Neuronal stem cell (in vitro differentiated cells): Measurements from ENCODE around the gene TCF4.

Source experiments
- DNase-seq: peaks from one replicate; pipeline ENCODE4 v3.0.0-alpha.2; 2013; ENCODE audit warnings: low spot score
- H2AFZ ChIP-seq: one replicate; pipeline ENCODE4 v1.6.1; 2013; ENCODE audit warnings: mild to moderate bottlenecking, low read length, inconsistent platforms
- H2AK5ac ChIP-seq: 2 replicates; pipeline ENCODE4 v1.6.1; 2013; ENCODE audit warnings: low read depth, mild to moderate bottlenecking, inconsistent platforms, low read length, moderate library complexity, mixed read lengths
- H2BK120ac ChIP-seq: 2 replicates; pipeline ENCODE4 v1.6.1; 2013; ENCODE audit warnings: low read depth, mild to moderate bottlenecking, inconsistent platforms, low read length, moderate library complexity, mixed read lengths
- H2BK12ac ChIP-seq: one replicate; pipeline ENCODE4 v1.6.1; 2013; ENCODE audit warnings: low read length, inconsistent platforms
- H2BK15ac ChIP-seq: 2 replicates; pipeline ENCODE4 v1.6.1; 2013; ENCODE audit warnings: mild to moderate bottlenecking, low read length, inconsistent platforms, mixed read lengths
- H2BK5ac ChIP-seq: one replicate; pipeline ENCODE4 v1.6.1; 2013; ENCODE audit warnings: inconsistent platforms, mild to moderate bottlenecking, low read length, moderate library complexity
- H3K14ac ChIP-seq: one replicate; pipeline ENCODE4 v1.6.1; 2013; ENCODE audit warnings: low read length, inconsistent platforms
- H3K18ac ChIP-seq: 2 replicates; pipeline ENCODE4 v1.6.1; 2013; ENCODE audit warnings: low read length, inconsistent platforms
- H3K23ac ChIP-seq: 2 replicates; pipeline ENCODE4 v1.6.1; 2013; ENCODE audit warnings: low read depth, mild to moderate bottlenecking, mixed read lengths, low read length, inconsistent platforms; ENCODE audit not compliant: poor library complexity
- H3K27ac ChIP-seq: replicated peaks from 3 replicates; pipeline ENCODE4 v1.5.1; 2013; ENCODE audit warnings: low read length, inconsistent platforms
- H3K27me3 ChIP-seq, 3 experiments: 2 replicates each; pipeline ENCODE4 v1.6.1; 2013; ENCODE audit warnings: low read length in 3 of 3, mild to moderate bottlenecking in 2 of 3, inconsistent platforms in 1 of 3, low read depth in 1 of 3, mixed read lengths in 1 of 3, moderate library complexity in 1 of 3; ENCODE audit not compliant: control insufficient read depth in 3 of 3, insufficient read depth in 3 of 3
- H3K36me3 ChIP-seq, 2 donors: replicated peaks in 1 of 2; 2 replicates each; pipeline ENCODE4 v1.6.1; 2013; ENCODE audit warnings: low read length in 2 of 2; ENCODE audit not compliant: control insufficient read depth in 2 of 2, insufficient read depth in 2 of 2
- H3K4ac ChIP-seq: 2 replicates; pipeline ENCODE4 v1.6.1; 2013; ENCODE audit warnings: inconsistent platforms, mild to moderate bottlenecking, low read length, moderate library complexity
- H3K4me1 ChIP-seq, 2 donors: 1 replicate in 1 of 2; 2 replicates in 1 of 2; pipeline ENCODE4 v1.6.1; 2013; ENCODE audit warnings: low read length in 2 of 2, low read depth in 1 of 2; ENCODE audit not compliant: control insufficient read depth in 2 of 2, insufficient read depth in 1 of 2
- H3K4me2 ChIP-seq: one replicate; pipeline ENCODE4 v1.6.1; 2013; ENCODE audit warnings: mild to moderate bottlenecking, low read length, inconsistent platforms; ENCODE audit not compliant: insufficient read depth, poor library complexity, severe bottlenecking
- H3K4me3 ChIP-seq, 2 donors: 2 replicates each; pipeline ENCODE4 v1.5.1; 2013; ENCODE audit warnings: low read length in 2 of 2, mild to moderate bottlenecking in 2 of 2, inconsistent platforms in 1 of 2, moderate library complexity in 1 of 2
- H3K79me1 ChIP-seq: one replicate; pipeline ENCODE4 v1.6.1; 2013; ENCODE audit warnings: low read depth, mild to moderate bottlenecking, inconsistent platforms, low read length, moderate library complexity
- H3K9ac ChIP-seq: one replicate; pipeline ENCODE4 v1.6.1; 2013; ENCODE audit warnings: mild to moderate bottlenecking, low read depth, low read length, inconsistent platforms; ENCODE audit not compliant: poor library complexity
- H3K9me3 ChIP-seq, 2 donors: replicated peaks in 1 of 2; 2 replicates each; pipeline versions ENCODE3 to v1.6.1; 2013; ENCODE audit warnings: low read length in 2 of 2, mild to moderate bottlenecking in 2 of 2, inconsistent platforms in 1 of 2, low read depth in 1 of 2, mixed read lengths in 1 of 2, moderate library complexity in 1 of 2; ENCODE audit not compliant: control insufficient read depth in 2 of 2, insufficient read depth in 1 of 2
- H4K8ac ChIP-seq: one replicate; pipeline ENCODE4 v1.6.1; 2013; ENCODE audit warnings: low read depth, mild to moderate bottlenecking, inconsistent platforms, low read length, moderate library complexity
- H4K91ac ChIP-seq: one replicate; pipeline ENCODE4 v1.6.1; 2013; ENCODE audit warnings: low read length, low read depth, mild to moderate bottlenecking, inconsistent platforms; ENCODE audit not compliant: poor library complexity
- WGBS, 2 donors: extraction: QIAGEN DNeasy Blood & Tissue Kit; methylation state at CpG; one replicate each; pipeline ENCODE4 v1.1.7; 2013; ENCODE audit warnings: missing lambda C conversion rate in 2 of 2, mixed read lengths in 1 of 2; ENCODE audit not compliant: insufficient read length in 2 of 2, insufficient replicate concordance in 1 of 2; ENCODE audit errors: extremely low coverage in 2 of 2; 5-methylcytosine and 5-hydroxymethylcytosine counted together

The TCF4 gene

GRCh38 chr18:55220523-55220922, 367.5 kb downstream of the TCF4 start:
- Histone ChIP-seq H3K23ac (no peak overlapping the region), H4K8ac (no peak overlapping the region), H2BK12ac (no peak overlapping the region), H3K9me3 (no peaks in the 10 kb centered on the region), H3K79me1 (no peaks in the 10 kb centered on the region), H3K4me1 (peaks cover 0 to 2% of the 10 kb centered on the region in 2 donors), H3K27ac (no peak overlapping the region), H3K14ac (no peak overlapping the region), H4K91ac (no peak overlapping the region), H3K18ac (no peak overlapping the region), H3K4me2 (no peak overlapping the region), H2BK120ac (no peak overlapping the region), H2BK15ac (no peak overlapping the region), H2AK5ac (no peak overlapping the region), H3K27me3 (no peaks in the 10 kb centered on the region), H3K4ac (no peak overlapping the region), H3K36me3 (peaks cover 0 to 22% of the 10 kb centered on the region in 2 donors), H3K4me3 (no peak overlapping the region), H2BK5ac (no peak overlapping the region), H3K9ac (no peak overlapping the region), H2AFZ (no peak overlapping the region)
- DNase-seq, result no peak
- no CpG with 5 or more reads among the region's 1 CpG for WGBS, 2 donors

GRCh38 chr18:55219823-55220222, 368.2 kb downstream of the TCF4 start:
- no peak overlapping the region for H3K18ac ChIP-seq
- H2AFZ ChIP-seq, result no peak overlapping the region
- no peak overlapping the region for H4K8ac ChIP-seq
- H3K23ac ChIP-seq, result no peak overlapping the region
- H2BK15ac ChIP-seq, result no peak overlapping the region
- H3K79me1 ChIP-seq, result no peaks in the 10 kb centered on the region
- no peak overlapping the region for H2BK12ac ChIP-seq
- H3K4ac ChIP-seq, result no peak overlapping the region
- peaks cover 0 to 16% of the 10 kb centered on the region in 2 donors for H3K36me3 ChIP-seq
- no peak overlapping the region for H2BK120ac ChIP-seq
- H3K9me3 ChIP-seq, result no peaks in the 10 kb centered on the region
- peaks cover 0 to 2% of the 10 kb centered on the region in 2 donors for H3K4me1 ChIP-seq
- WGBS, 2 donors, result no CpG with 5 or more reads among the region's 3 CpGs
- H3K14ac ChIP-seq, result no peak overlapping the region
- no peak overlapping the region for H4K91ac ChIP-seq
- no peak overlapping the region for H3K9ac ChIP-seq
- no peak overlapping the region for H3K4me3 ChIP-seq
- no peak overlapping the region for H3K4me2 ChIP-seq
- H2BK5ac ChIP-seq, result no peak overlapping the region
- DNase-seq, result no peak
- no peak overlapping the region for H3K27ac ChIP-seq
- H3K27me3 ChIP-seq, result peaks cover 0 to 3% (median 0%) of the 10 kb centered on the region in 3 experiments
- H2AK5ac ChIP-seq, result no peak overlapping the region

GRCh38 chr18:55219059-55219458, 368.9 kb downstream of the TCF4 start:
- Histone ChIP-seq H2BK120ac (no peak overlapping the region), H3K4ac (no peak overlapping the region), H3K23ac (no peak overlapping the region), H2BK15ac (no peak overlapping the region), H3K9ac (no peak overlapping the region), H3K9me3 (no peaks in the 10 kb centered on the region), H3K4me3 (no peak overlapping the region), H3K36me3 (peaks cover 0 to 9% of the 10 kb centered on the region in 2 donors), H2AFZ (no peak overlapping the region), H3K14ac (no peak overlapping the region), H4K91ac (no peak overlapping the region), H4K8ac (no peak overlapping the region), H3K27me3 (peaks cover 0 to 7% (median 0%) of the 10 kb centered on the region in 3 experiments), H3K4me2 (no peak overlapping the region), H2BK12ac (no peak overlapping the region), H2AK5ac (no peak overlapping the region), H2BK5ac (no peak overlapping the region), H3K18ac (no peak overlapping the region), H3K4me1 (peaks cover 2 to 3% of the 10 kb centered on the region in 2 donors), H3K79me1 (no peaks in the 10 kb centered on the region), H3K27ac (no peak overlapping the region)
- WGBS, 2 donors, result no CpG with 5 or more reads among the region's 3 CpGs
- DNase-seq, result no peak

- no peak overlapping the region for H3K4me2 ChIP-seq
- no peak overlapping the region for H2AFZ ChIP-seq
- peaks cover 0 to 3% of the 10 kb centered on the region in 2 donors for H3K4me1 ChIP-seq
- no peak overlapping the region for H3K18ac ChIP-seq
- H3K14ac ChIP-seq, result no peak overlapping the region
- no peak overlapping the region for H3K4ac ChIP-seq
- H2BK120ac ChIP-seq, result no peak overlapping the region
- H4K91ac ChIP-seq, result no peak overlapping the region
- no peak overlapping the region for H2BK5ac ChIP-seq
- no peak overlapping the region for H3K27ac ChIP-seq
- H3K9me3 ChIP-seq, result no peaks in the 10 kb centered on the region
- H3K36me3 ChIP-seq, result no peaks in the 10 kb centered on the region
- no peak for DNase-seq
- no peak overlapping the region for H2BK15ac ChIP-seq
- WGBS, 2 donors, result no CpG with 5 or more reads among the region's 5 CpGs
- no peak overlapping the region for H2AK5ac ChIP-seq
- no peak overlapping the region for H4K8ac ChIP-seq
- no peak overlapping the region for H3K23ac ChIP-seq
- H2BK12ac ChIP-seq, result no peak overlapping the region
- H3K27me3 ChIP-seq, result peaks cover 0 to 11% (median 0%) of the 10 kb centered on the region in 3 experiments
- no peak overlapping the region for H3K9ac ChIP-seq
- H3K79me1 ChIP-seq, result no peaks in the 10 kb centered on the region
- H3K4me3 ChIP-seq, result no peak overlapping the region
These were observed 373.0 kb downstream of the TCF4 start for GRCh38 chr18:55214969-55215368.
